HepG2 (cell line): Measurements from ENCODE around the gene AIP. TPM values are rescaled to one million over a fixed set of nuclear protein-coding genes. Genes with fewer than 3 reads are reported as not detected.
A peak's percentile ranks its signal among the peaks of the same experiment; 100 is the strongest.

Source experiments
- FOXJ3 ChIP-seq: sonication (generic); formaldehyde crosslinking; IDR thresholded peaks from 2 replicates; pipeline ENCODE4 v1.4.0; 2020; ENCODE audit warnings: missing genetic modification reagents, mild to moderate bottlenecking, borderline replicate concordance
- HNRNPLL ChIP-seq: fragments of 200-400 bp; formaldehyde crosslinking; IDR thresholded peaks from 2 replicates; pipeline ENCODE4 v1.6.1; 2017; ENCODE audit warnings: mild to moderate bottlenecking, low read depth, low read length; ENCODE audit not compliant: poor library complexity, severe bottlenecking
- KDM2A ChIP-seq: sonication (generic); formaldehyde crosslinking; IDR thresholded peaks from 2 replicates; pipeline ENCODE4 v1.4.0; 2020; ENCODE audit warnings: low read depth, missing genetic modification reagents, borderline replicate concordance
- MYC ChIP-seq: sonication (generic); formaldehyde crosslinking; IDR thresholded peaks from 2 replicates; pipeline ENCODE4 v1.9.0; 2021; ENCODE audit warnings: missing genetic modification reagents, borderline replicate concordance
- RBFOX2 ChIP-seq: fragments of 200-400 bp; formaldehyde crosslinking; IDR thresholded peaks from 2 replicates; pipeline ENCODE4 v1.6.1; 2017; ENCODE audit warnings: low read depth, mild to moderate bottlenecking, low read length
- REXO4 ChIP-seq: sonication (generic); formaldehyde crosslinking; IDR thresholded peaks from 2 replicates; pipeline ENCODE4 v1.8.0; 2022; ENCODE audit warnings: missing genetic modification reagents, mild to moderate bottlenecking, borderline replicate concordance
- SMC3 ChIP-seq: IDR thresholded peaks from 2 replicates; pipeline ENCODE4 v1.6.1; 2011; ENCODE audit warnings: low read length, improper control_type of control experiment
- ZFY ChIP-seq: sonication (generic); formaldehyde crosslinking; IDR thresholded peaks from 2 replicates; pipeline ENCODE4 v1.4.0; 2020; ENCODE audit warnings: missing genetic modification reagents
- polyA plus RNA-seq, 8 experiments: library from polyadenylated mRNA; depleted of rRNA in 3 of 8; stranded (reverse) in 7 of 8; unstranded in 1 of 8; fragments of >200 nt; fragmentation: Illumina TruSeq in 4 of 8; extraction: Trizol in 4 of 8; gene quantifications; 2 replicates each; pipeline versions ENCODE4 v1.2.1 to v1.2.3, GENCODE V29; 2011 to 2016; ENCODE audit warnings: low read depth in 4 of 8, missing spikeins in 1 of 8, mixed read lengths in 1 of 8; ENCODE audit not compliant: insufficient read depth in 1 of 8
- total RNA-seq, 5 experiments: library from RNA; depleted of rRNA; stranded (reverse); fragments of >200 nt; fragmentation: Illumina TruSeq; extraction: Trizol; gene quantifications; 2 replicates each; pipeline ENCODE4 v1.2.3, GENCODE V29; 2016; ENCODE audit warnings: low read depth in 1 of 5
- TF ChIP-seq, protein P1 (sequence below), 2 experiments: IDR thresholded peaks; 2 replicates each; pipeline ENCODE4 v1.6.1; 2011 to 2012; ENCODE audit warnings: low read length in 2 of 2, borderline replicate concordance in 1 of 2, low read depth in 1 of 2, mild to moderate bottlenecking in 1 of 2, moderate library complexity in 1 of 2
- TF ChIP-seq, protein P2 (sequence below): sonication (generic); formaldehyde crosslinking; IDR thresholded peaks from 2 replicates; pipeline ENCODE4 v1.5.1; 2020; ENCODE audit warnings: missing genetic modification reagents, mild to moderate bottlenecking, borderline replicate concordance
- TF ChIP-seq, protein P3 (sequence below): sonication (generic); formaldehyde crosslinking; IDR thresholded peaks from 2 replicates; pipeline ENCODE4 v1.5.0; 2020; ENCODE audit warnings: mild to moderate bottlenecking, missing genetic modification reagents, borderline replicate concordance
- TF ChIP-seq, protein P4 (sequence below): sonication (generic); formaldehyde crosslinking; IDR thresholded peaks from 2 replicates; pipeline ENCODE4 v1.8.0; 2022; ENCODE audit warnings: mild to moderate bottlenecking, missing genetic modification reagents, moderate library complexity
- TF ChIP-seq, protein P5 (sequence below): sonication (generic); formaldehyde crosslinking; IDR thresholded peaks from 2 replicates; pipeline ENCODE4 v1.5.1; 2020; ENCODE audit warnings: missing genetic modification reagents, mild to moderate bottlenecking, borderline replicate concordance
- TF ChIP-seq, protein P6 (sequence below): sonication (generic); formaldehyde crosslinking; IDR thresholded peaks from 2 replicates; pipeline ENCODE4 v1.4.0; 2020; ENCODE audit warnings: missing genetic modification reagents

The AIP gene
- total and polyA plus RNA-seq, 2 of the 13 experiments (the other 11 are each of a cell fraction or from before 2014, with no cell fraction given): 51.8 to 110 TPM

DNA sequence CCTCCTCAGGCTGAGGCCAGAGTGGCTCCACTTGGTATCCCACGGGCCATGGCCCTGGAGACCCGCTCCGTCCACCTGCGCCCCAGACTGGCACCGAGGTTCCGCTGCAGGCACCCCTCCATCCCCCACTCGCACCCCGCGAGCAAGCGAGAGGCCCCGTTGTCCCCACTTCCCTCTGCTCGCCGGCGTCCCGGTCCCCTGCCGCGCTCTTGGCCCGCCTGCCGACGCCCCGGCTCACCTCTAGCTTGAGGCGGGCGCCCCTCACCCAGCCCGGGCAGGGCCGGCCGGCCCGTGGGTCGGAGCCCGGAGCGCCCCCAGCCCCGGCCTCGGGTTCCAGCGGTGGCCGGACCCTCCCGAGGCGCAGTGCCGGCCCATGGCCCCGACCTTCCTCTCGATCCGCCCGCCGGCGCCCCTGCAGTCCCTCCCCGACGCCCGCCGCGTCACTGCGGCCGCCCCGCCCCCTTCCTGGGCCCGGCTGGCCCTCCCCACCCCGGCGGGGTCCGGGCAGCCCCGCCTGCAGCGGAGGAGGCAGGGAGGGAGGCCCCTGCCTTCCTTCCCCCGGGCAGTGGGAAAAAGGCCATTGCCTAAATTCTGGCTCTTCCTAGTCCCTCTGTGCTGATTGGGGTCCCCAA, 22.2 kb downstream of the AIP start, which contains the start of gene PITPNM1 (continued):
- TF ChIP-seq FOXJ3 (CRISPR knock-in tag): no peak
- TF ChIP-seq, protein P1, sequence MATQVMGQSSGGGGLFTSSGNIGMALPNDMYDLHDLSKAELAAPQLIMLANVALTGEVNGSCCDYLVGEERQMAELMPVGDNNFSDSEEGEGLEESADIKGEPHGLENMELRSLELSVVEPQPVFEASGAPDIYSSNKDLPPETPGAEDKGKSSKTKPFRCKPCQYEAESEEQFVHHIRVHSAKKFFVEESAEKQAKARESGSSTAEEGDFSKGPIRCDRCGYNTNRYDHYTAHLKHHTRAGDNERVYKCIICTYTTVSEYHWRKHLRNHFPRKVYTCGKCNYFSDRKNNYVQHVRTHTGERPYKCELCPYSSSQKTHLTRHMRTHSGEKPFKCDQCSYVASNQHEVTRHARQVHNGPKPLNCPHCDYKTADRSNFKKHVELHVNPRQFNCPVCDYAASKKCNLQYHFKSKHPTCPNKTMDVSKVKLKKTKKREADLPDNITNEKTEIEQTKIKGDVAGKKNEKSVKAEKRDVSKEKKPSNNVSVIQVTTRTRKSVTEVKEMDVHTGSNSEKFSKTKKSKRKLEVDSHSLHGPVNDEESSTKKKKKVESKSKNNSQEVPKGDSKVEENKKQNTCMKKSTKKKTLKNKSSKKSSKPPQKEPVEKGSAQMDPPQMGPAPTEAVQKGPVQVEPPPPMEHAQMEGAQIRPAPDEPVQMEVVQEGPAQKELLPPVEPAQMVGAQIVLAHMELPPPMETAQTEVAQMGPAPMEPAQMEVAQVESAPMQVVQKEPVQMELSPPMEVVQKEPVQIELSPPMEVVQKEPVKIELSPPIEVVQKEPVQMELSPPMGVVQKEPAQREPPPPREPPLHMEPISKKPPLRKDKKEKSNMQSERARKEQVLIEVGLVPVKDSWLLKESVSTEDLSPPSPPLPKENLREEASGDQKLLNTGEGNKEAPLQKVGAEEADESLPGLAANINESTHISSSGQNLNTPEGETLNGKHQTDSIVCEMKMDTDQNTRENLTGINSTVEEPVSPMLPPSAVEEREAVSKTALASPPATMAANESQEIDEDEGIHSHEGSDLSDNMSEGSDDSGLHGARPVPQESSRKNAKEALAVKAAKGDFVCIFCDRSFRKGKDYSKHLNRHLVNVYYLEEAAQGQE (IDR thresholded peaks at IDR 0.05; ENCODE audit: borderline replicate concordance in 1 of 2, low read depth in 1 of 2, low read length in 2 of 2): no peak
- TF ChIP-seq REXO4: no peak
- TF ChIP-seq, protein P2, sequence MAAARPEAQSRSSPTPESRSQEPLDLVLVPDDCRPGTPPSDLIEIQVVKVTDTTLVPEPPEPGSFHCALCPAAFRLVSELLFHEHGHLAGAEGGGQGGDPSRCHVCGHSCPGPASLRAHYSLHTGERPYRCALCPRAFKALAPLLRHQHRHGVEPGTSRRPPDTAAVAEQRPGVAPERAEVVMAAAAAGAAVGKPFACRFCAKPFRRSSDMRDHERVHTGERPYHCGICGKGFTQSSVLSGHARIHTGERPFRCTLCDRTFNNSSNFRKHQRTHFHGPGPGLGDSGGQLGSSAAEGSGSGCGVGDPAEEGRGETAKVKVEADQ: no peak
- TF ChIP-seq, protein P3, sequence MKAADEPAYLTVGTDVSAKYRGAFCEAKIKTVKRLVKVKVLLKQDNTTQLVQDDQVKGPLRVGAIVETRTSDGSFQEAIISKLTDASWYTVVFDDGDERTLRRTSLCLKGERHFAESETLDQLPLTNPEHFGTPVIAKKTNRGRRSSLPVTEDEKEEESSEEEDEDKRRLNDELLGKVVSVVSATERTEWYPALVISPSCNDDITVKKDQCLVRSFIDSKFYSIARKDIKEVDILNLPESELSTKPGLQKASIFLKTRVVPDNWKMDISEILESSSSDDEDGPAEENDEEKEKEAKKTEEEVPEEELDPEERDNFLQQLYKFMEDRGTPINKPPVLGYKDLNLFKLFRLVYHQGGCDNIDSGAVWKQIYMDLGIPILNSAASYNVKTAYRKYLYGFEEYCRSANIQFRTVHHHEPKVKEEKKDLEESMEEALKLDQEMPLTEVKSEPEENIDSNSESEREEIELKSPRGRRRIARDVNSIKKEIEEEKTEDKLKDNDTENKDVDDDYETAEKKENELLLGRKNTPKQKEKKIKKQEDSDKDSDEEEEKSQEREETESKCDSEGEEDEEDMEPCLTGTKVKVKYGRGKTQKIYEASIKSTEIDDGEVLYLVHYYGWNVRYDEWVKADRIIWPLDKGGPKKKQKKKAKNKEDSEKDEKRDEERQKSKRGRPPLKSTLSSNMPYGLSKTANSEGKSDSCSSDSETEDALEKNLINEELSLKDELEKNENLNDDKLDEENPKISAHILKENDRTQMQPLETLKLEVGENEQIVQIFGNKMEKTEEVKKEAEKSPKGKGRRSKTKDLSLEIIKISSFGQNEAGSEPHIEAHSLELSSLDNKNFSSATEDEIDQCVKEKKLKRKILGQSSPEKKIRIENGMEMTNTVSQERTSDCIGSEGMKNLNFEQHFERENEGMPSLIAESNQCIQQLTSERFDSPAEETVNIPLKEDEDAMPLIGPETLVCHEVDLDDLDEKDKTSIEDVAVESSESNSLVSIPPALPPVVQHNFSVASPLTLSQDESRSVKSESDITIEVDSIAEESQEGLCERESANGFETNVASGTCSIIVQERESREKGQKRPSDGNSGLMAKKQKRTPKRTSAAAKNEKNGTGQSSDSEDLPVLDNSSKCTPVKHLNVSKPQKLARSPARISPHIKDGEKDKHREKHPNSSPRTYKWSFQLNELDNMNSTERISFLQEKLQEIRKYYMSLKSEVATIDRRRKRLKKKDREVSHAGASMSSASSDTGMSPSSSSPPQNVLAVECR (CRISPR knock-in tag): peak; percentile 19; the same call in 1 of the 2 replicates
- TF ChIP-seq KDM2A (CRISPR knock-in tag): 0 out of 2 replicates have a peak, but pooled peaks have one; percentile 3
- 0 out of 2 replicates have a peak, but pooled peaks have one; percentile 8 for TF ChIP-seq MYC (CRISPR knock-in tag)
- TF ChIP-seq SMC3: no peak
- TF ChIP-seq, protein P4, sequence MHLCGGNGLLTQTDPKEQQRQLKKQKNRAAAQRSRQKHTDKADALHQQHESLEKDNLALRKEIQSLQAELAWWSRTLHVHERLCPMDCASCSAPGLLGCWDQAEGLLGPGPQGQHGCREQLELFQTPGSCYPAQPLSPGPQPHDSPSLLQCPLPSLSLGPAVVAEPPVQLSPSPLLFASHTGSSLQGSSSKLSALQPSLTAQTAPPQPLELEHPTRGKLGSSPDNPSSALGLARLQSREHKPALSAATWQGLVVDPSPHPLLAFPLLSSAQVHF (CRISPR knock-in tag): 0 out of 2 replicates have a peak, but pooled peaks have one; percentile 3
- TF ChIP-seq, protein P5, sequence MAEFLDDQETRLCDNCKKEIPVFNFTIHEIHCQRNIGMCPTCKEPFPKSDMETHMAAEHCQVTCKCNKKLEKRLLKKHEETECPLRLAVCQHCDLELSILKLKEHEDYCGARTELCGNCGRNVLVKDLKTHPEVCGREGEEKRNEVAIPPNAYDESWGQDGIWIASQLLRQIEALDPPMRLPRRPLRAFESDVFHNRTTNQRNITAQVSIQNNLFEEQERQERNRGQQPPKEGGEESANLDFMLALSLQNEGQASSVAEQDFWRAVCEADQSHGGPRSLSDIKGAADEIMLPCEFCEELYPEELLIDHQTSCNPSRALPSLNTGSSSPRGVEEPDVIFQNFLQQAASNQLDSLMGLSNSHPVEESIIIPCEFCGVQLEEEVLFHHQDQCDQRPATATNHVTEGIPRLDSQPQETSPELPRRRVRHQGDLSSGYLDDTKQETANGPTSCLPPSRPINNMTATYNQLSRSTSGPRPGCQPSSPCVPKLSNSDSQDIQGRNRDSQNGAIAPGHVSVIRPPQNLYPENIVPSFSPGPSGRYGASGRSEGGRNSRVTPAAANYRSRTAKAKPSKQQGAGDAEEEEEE (CRISPR knock-in tag): no peak
- TF ChIP-seq, protein P6, sequence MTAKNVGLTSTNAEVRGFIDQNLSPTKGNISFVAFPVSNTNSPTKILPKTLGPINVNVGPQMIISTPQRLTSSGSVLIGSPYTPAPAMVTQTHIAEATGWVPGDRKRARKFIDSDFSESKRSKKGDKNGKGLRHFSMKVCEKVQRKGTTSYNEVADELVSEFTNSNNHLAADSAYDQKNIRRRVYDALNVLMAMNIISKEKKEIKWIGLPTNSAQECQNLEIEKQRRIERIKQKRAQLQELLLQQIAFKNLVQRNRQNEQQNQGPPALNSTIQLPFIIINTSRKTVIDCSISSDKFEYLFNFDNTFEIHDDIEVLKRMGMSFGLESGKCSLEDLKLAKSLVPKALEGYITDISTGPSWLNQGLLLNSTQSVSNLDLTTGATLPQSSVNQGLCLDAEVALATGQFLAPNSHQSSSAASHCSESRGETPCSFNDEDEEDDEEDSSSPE: peak; percentile 24; the same call in 1 of the 2 replicates
- peak; percentile 20 for TF ChIP-seq ZFY (CRISPR knock-in tag)
- peak; percentile 38 for TF ChIP-seq RBFOX2
- TF ChIP-seq HNRNPLL: peak; percentile 1
